Kidney capillary endothelial cell (primary cell): Measurements from ENCODE around the gene TMEM271.

Experiments
- DNase-seq: peaks from one replicate; pipeline ENCODE4 v3.0.0-alpha.2; 2018; ENCODE audit warnings: low spot score

TMEM271 gene, protein sequence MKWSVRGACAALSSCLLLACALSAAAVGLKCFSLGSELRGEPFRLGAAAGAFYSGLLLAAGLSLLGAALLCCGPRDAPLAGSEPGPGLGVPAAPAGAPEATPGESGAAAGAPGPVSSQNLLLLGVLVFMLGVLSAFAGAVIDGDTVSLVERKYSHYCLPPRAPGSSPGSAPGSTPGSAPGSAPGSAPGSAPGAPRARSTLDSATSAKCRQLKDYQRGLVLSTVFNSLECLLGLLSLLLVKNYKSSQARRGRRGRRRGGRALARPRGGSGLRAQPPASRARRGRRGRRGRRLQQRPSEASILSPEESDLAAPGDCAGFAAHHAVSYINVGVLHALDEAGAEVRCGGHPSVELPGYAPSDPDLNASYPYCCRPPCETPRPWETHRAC

DNA sequence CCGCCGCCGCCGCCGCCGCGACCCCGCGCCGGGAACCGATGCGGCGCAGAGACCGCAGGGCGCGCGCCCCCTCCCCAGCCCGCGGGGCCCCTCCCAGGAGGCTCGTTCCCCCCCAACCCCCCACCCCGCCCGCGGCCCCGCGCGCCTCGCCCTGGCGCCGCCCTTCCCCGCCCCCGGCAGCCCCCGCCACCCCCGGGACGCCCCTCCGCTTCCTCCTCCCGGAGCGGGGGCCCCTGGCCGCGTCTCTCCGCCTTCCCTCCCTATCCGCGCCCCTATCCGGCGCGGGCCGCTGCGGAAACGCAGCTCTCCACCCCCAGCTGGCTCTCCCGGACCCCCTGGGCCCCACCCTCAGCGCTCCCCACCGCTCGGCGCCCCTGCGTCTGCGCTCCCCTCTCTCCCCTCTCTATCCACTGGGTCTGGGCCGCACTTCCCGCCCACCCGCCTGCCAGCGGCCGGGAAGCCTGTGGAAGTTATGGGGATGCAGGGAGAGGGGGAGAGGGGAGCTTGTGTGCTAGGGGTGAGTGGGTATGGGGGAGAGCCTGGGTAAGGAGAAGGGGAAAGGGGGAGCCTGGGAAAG is at the start of gene TMEM271:
TSS of gene TMEM271 (minus strand) at position 51 of the 577 bp plus-strand sequence. CDS start 233 bp downstream, outside the sequence.
- no peak for DNase-seq

- DNase-seq: no peak
These were observed 49.6 kb upstream of the TMEM271 start for GRCh38 chr4:625631-626161.

- no peak for DNase-seq
These were observed 48.9 kb upstream of the TMEM271 start, which contains the start of gene PDE6B for GRCh38 chr4:624705-625590. Gene PDE6B, plus strand, starts transcription at chr4:625573. Its CDS starts 54 bp downstream, at chr4:625627.

- DNase-seq: no peak
These were observed 47.9 kb upstream of the TMEM271 start for GRCh38 chr4:623914-624566.

DNA sequence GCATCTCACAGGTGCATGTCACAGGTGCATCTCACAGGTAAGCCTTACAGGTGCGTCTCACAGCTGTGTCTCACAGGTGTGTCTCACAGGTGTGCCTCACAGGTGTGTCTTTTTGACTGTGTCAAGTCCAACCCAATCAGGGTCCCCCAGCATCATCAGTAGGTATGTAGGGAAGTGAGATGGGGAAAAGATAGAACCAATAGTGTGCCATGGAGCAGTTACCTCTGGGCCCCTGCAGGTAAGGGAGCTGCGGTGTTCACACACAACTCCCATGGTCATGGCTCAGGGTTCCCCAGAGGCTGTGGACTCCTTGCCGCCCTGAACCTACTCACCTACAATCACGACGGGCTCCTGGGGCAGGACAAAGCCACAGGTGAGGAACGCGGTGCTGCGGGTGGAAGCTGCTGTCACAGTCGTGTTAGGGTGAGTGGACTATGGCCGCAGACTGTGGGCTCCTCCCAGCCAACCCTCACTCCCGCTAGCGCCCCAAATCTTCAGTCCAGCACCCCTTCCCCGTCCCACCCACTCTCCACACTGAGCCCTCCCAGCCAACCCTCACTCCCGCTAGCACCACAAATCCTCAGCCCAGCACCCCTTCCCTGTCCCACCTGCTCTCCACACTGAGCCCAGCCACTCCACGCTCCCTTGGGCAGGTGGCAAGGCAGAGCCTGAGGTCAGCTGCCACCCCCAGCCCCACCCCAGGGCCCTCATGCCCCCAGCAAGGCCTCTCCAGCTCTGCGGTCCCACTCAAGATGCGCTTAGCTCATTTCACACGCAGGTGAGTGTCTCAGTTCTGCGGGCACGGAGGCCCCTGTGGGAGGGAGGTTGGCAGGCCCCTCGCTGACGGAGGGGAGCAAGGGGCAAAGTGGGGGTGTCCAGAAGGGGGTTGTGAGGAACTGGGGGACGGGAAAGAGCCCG is 47.2 kb upstream of the TMEM271 start:
- DNase-seq: no peak

DNA sequence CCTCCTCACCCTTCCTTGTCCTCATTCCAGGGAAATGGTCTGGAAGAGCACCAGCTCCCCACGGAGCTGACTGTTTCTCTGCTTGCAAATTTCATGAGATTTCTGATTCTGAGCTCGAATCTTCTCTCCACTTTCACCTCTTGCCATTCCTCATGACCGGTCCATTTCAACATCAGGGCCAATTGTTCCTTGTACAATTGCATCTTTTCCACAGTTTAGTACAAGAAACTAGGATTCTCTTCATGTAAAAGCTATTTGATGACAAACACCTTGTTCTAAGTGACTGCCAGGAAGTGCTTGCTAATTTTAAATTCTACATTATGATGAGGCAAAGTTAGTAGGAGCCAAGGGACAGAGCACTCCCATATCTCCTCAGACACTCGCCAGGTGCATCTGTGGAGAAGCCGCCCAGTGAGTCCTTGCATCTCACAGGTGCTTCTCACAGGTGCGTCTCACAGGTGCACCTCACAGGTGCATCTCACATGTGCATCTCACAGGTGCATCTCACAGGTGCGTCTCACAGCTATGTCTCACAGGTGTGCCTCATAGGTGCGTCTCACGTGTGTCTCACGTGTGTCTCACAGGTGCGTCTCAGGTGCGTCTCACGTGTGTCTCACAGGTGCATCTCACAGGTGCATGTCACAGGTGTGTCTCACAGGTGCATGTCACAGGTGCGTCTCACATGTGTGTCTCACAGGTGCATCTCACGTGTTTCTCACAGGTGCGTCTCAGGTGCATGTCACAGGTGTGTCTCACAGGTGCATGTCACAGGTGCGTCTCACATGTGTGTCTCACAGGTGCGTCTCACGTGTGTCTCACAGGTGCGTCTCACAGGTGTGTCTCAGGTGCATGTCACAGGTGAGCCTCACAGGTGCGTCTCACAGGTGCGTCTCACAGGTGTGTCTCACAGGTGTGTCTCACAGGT is 46.2 kb upstream of the TMEM271 start:
- DNase-seq: no peak

GRCh38 chr4:621296-622070 is 45.4 kb upstream of the TMEM271 start:
- no peak for DNase-seq

DNA sequence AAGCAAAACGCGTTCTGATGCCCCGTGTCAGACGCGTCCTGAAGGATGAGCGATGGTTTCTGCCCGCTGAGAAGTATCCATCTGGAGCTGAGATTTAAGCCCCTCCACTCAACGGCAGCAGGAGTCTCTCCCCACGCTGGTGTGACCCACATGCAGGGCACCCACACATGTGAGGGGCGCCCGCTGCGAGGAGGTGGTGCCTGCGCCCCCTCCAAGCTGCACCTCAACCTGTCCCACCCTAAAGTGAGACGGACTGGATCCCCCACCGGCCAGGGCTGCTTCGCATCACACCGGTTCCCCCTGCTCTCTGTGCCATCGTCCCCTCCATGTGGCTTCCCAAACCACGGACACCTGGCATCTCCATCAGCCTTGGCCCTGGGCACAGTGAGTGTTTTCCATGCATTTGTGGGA is 44.8 kb upstream of the TMEM271 start:
- DNase-seq: no peak

DNA sequence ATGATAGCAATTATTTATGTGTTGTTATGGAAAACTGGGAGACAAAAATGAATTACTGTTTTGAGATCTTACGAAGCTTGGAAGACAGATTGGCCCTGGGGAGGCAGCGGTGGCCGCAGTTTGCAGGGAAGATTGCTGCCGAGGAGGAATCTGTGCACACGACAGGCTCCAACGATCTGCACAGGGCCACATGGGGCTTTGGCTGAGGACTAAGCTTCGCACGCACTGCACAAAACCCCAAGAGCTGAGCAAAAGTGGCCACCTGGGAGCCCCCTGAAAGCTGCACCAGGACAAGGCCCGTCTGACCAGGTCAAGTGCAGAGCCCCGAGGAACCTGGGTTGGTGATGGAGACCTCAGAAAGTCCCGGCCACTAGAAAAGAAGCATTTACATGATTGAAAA is 44.1 kb upstream of the TMEM271 start:
- DNase-seq: no peak

DNA sequence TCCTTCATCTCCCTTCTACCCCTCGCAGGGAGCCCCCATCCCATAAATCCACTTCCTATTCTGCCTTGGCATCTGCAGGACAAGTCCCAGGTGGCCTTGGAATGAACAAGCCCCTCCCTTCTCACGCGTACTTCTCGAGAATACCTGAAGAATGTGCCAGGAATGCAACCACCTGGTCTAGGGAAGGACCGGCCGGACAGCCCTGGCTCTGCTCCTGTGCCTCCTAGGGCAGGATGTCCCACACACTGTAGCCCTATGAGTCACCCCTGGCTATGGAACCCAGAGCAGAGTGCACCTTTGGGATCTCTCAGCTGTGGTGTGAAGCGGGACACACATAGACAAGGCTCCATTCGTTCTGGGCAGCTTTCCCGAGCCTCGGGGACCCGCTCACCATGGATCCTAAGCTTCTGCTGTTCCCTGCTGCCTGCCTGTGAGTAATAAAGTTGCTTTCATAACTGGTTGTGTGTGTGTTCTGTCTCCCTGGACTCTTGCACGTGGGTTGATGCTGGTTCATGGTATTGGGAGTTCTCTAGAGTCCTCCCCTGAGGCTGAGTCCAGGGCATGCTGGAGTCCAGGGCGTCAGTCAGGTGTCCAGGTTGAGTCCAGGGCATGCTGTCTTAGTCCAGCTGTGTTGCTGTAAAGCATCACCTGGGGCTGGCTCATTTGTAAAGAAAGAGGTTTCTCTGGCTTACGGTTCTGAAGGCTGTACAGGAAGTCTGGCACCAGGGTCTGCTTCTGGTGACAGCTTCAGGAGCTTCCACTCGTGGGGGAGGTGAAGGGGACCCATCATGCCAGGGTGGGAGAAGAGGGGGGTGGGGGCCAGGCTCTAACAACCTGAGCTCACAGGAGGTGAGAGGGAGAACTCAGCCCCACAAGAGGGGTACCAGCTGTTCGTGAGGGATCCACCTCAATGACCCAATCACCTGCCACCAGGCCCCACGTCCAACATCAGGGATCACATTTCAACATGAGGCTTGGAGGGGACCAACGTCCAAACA is 41.8 kb upstream of the TMEM271 start:
- no peak for DNase-seq

GRCh38 chr4:616911-617643 is 41.0 kb upstream of the TMEM271 start:
- DNase-seq: no peak

GRCh38 chr4:616091-616490 is 40.0 kb upstream of the TMEM271 start:
- no peak for DNase-seq

DNA sequence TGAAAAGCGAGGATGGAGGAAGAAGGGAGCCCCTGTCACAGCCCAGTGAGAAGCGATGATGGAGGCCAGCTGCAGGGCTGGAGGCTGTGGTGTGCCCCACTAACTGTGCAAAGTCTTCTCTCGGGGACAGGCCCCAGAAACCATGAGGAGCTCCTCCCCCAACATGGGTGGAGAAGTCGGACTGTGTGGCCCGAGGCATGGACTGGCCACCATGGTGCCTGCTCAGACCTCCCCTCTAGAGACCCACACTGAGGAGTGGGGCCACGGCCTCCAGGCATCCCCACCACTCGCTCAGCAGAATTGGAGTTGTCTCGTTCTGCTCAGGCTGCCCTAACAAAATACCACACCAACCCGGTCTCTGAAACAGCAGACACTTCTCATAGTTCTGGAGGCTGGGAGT is 37.0 kb upstream of the TMEM271 start:
- no peak for DNase-seq

GRCh38 chr4:612749-613125 is 36.6 kb upstream of the TMEM271 start:
- DNase-seq: no peak

DNA sequence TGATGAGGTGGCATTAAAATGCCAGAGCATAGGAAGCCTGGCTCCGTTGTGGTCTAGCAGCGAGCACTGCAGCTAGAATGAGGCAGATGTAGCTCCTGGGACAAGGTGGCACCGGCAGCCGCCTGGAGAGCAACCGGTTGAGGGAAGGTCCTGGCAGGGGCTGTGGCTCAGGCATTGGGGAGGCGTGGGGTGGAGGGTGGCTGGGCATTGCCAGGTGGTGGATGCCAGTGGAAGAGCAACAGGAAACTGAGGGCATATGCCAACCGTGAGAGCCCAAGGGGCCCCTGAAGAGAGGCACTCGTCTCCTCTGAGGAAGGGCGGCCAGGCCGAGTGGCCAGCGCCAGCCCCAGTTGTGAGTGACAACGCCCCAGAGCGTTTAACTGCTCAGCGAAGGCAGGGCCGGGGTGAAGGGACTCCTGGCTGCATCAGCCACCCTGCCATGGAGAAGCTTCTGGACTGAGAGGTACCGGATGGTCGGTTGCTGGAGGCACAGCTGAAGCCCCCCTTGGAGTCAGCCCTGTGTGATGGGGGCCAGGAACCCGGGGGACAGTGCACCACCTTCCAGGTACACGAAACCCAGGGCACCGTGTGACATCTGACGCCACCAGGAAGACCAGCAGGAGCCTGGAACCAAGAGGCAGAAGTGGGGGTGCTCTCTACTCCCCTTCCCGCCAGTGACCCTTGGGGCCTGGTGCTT is 36.1 kb upstream of the TMEM271 start:
- no peak for DNase-seq
